Peyer's patch (tissue), 4 donors: Measurements from ENCODE around the gene P2RX1. TPM values are rescaled to one million over a fixed set of nuclear protein-coding genes. Genes with fewer than 3 reads are reported as not detected.

Source experiments
- DNase-seq, 3 donors: peaks; one replicate each; pipeline ENCODE4 v3.0.0-alpha.2; 2017 to 2019
- H3K27ac ChIP-seq, 4 donors: fragments of 200-600 bp; sonication (generic); one replicate each; pipeline ENCODE4 v1.5.1; 2016 to 2019
- H3K27me3 ChIP-seq, 2 donors: fragments of 200-600 bp; sonication (generic); one replicate each; pipeline ENCODE4 v1.5.1; 2019
- H3K36me3 ChIP-seq, 3 donors: fragments of 200-600 bp; sonication (generic); one replicate each; pipeline ENCODE4 v1.5.1; 2016 to 2019
- H3K4me1 ChIP-seq, 4 donors: fragments of 200-600 bp; sonication (generic); one replicate each; pipeline ENCODE4 v1.5.1; 2016 to 2019
- H3K4me3 ChIP-seq, 4 donors: fragments of 200-600 bp; sonication (generic); 1 replicate in 3 of 4; 2 replicates in 1 of 4; pipeline ENCODE4 v1.5.1; 2016 to 2019; ENCODE audit warnings: mild to moderate bottlenecking in 1 of 4
- H3K9me3 ChIP-seq, 4 donors: fragments of 200-600 bp; sonication (generic); one replicate each; pipeline ENCODE4 v1.5.1; 2016 to 2019; ENCODE audit warnings: mild to moderate bottlenecking in 1 of 4
- CTCF ChIP-seq, 6 experiments: fragments of 450-650 bp in 4 of 6; fragments of 200-600 bp in 2 of 6; sonication (generic) in 1 of 6; IDR thresholded peaks; one replicate each; pipeline ENCODE4 v1.5.1; 2017 to 2019; ENCODE audit warnings: antibody characterized with exemption in 6 of 6, mild to moderate bottlenecking in 3 of 6, moderate library complexity in 1 of 6
- POLR2A ChIP-seq, 2 donors: fragments of 450-650 bp; IDR thresholded peaks; one replicate each; pipeline ENCODE4 v1.5.1; 2017; ENCODE audit warnings: antibody characterized with exemption in 2 of 2, mild to moderate bottlenecking in 2 of 2, moderate library complexity in 2 of 2
- total RNA-seq, 4 donors: library from RNA; depleted of rRNA; stranded (reverse); fragments of >200 nt; gene quantifications; one replicate each; pipeline ENCODE4 v1.1.0, GENCODE V29; 2016

The P2RX1 gene
- total RNA-seq, 4 donors from 2014 or later, result 0.88 to 27.2 (median 4.3) TPM

- Histone ChIP-seq H3K4me1 (peaks cover 0 to 6% (median 0%) of the 10 kb centered on the region in 4 donors), H3K4me3 (peak overlapping the region in 1 of 4 donors; percentile 7)
These were observed 11.2 kb downstream of the P2RX1 start for GRCh38 chr17:3905017-3905520.

GRCh38 chr17:3904501-3904900, 11.8 kb downstream of the P2RX1 start:
- peak overlapping the region in 1 of 4 donors; percentile 7 for H3K4me3 ChIP-seq
- peak in 2 of 3 donors; percentile 44 to 71 for DNase-seq
- TF ChIP-seq CTCF (IDR thresholded peaks at IDR 0.05), result no peak
- TF ChIP-seq POLR2A (IDR thresholded peaks at IDR 0.05), result no peak
- no peaks in the 10 kb centered on the region for H3K27me3 ChIP-seq
- peak overlapping the region in 2 of 4 donors; percentile 13 to 59 for H3K27ac ChIP-seq
- no peaks in the 10 kb centered on the region for H3K9me3 ChIP-seq
- peaks cover 0 to 6% (median 0%) of the 10 kb centered on the region in 4 donors for H3K4me1 ChIP-seq
- no peaks in the 10 kb centered on the region for H3K36me3 ChIP-seq

More at GRCh38 chr17:3905017-3905520, 11.2 kb downstream of the P2RX1 start:
- peak overlapping the region in 1 of 4 donors; percentile 59 for H3K27ac ChIP-seq
- DNase-seq, result peak in 2 of 3 donors; percentile 56 to 80
- TF ChIP-seq POLR2A (IDR thresholded peaks at IDR 0.05) (no peak), CTCF (IDR thresholded peaks at IDR 0.05) (no peak)
- H3K27me3 ChIP-seq, result no peaks in the 10 kb centered on the region
- H3K36me3 ChIP-seq, result no peaks in the 10 kb centered on the region
- H3K9me3 ChIP-seq, result no peaks in the 10 kb centered on the region

- Histone ChIP-seq H3K4me1 (peaks cover 0 to 6% (median 0%) of the 10 kb centered on the region in 4 donors), H3K9me3 (no peaks in the 10 kb centered on the region), H3K36me3 (no peaks in the 10 kb centered on the region), H3K27me3 (no peaks in the 10 kb centered on the region), H3K4me3 (no peak overlapping the region), H3K27ac (peak overlapping the region in 2 of 4 donors; percentile 13 to 59)
- TF ChIP-seq POLR2A (IDR thresholded peaks at IDR 0.05) (no peak), CTCF (IDR thresholded peaks at IDR 0.05) (no peak)
- DNase-seq, result no peak
These were observed 12.4 kb downstream of the P2RX1 start for GRCh38 chr17:3903881-3904290.

- Histone ChIP-seq H3K27ac (no peak overlapping the region), H3K27me3 (no peaks in the 10 kb centered on the region), H3K9me3 (no peaks in the 10 kb centered on the region), H3K4me1 (peaks cover 0 to 6% (median 0%) of the 10 kb centered on the region in 4 donors), H3K4me3 (no peak overlapping the region), H3K36me3 (no peaks in the 10 kb centered on the region)
- no peak for TF ChIP-seq CTCF (IDR thresholded peaks at IDR 0.05)
- TF ChIP-seq POLR2A (IDR thresholded peaks at IDR 0.05), result no peak
- DNase-seq, result no peak
These were observed 13.0 kb downstream of the P2RX1 start for GRCh38 chr17:3903051-3903825.

GRCh38 chr17:3900646-3901045, 15.6 kb downstream of the P2RX1 start:
- no peaks in the 10 kb centered on the region for H3K36me3 ChIP-seq

More at GRCh38 chr17:3900646-3901045, 15.6 kb downstream of the P2RX1 start:
- Histone ChIP-seq H3K4me1 (peaks cover 0 to 6% (median 2%) of the 10 kb centered on the region in 4 donors), H3K4me3 (no peak overlapping the region), H3K9me3 (no peaks in the 10 kb centered on the region), H3K27me3 (no peaks in the 10 kb centered on the region), H3K27ac (no peak overlapping the region)
- DNase-seq, result no peak
- TF ChIP-seq POLR2A (IDR thresholded peaks at IDR 0.05), result no peak
- TF ChIP-seq CTCF (IDR thresholded peaks at IDR 0.05), result no peak
